ENCODE data around the gene GPD2.

DNA sequence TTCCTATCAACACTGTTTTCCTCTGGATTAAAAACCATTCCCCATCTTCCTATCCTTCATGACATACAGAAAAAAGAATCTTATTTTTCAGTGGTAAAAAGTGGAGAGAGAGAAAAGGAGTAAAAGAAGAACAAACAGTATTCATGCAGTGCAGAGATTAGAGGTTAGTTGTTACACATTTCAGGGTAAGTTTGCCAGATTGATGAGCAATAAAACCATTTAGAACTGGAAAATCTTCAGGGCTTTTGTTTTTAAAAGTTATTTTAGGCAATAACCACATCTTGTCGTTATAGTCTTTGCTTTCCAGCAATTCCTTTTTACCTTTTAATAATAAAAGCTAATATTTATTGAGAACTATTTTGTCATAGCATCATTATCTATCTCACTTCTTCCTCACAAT, 104.5 kb downstream of the GPD2 start:
- TF ChIP-seq, protein P1, sequence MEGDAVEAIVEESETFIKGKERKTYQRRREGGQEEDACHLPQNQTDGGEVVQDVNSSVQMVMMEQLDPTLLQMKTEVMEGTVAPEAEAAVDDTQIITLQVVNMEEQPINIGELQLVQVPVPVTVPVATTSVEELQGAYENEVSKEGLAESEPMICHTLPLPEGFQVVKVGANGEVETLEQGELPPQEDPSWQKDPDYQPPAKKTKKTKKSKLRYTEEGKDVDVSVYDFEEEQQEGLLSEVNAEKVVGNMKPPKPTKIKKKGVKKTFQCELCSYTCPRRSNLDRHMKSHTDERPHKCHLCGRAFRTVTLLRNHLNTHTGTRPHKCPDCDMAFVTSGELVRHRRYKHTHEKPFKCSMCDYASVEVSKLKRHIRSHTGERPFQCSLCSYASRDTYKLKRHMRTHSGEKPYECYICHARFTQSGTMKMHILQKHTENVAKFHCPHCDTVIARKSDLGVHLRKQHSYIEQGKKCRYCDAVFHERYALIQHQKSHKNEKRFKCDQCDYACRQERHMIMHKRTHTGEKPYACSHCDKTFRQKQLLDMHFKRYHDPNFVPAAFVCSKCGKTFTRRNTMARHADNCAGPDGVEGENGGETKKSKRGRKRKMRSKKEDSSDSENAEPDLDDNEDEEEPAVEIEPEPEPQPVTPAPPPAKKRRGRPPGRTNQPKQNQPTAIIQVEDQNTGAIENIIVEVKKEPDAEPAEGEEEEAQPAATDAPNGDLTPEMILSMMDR (IDR thresholded peaks at IDR 0.05) = no peak
- TF ChIP-seq POLR2AphosphoS5 (IDR thresholded peaks at IDR 0.05) (no peak), POLR2A (IDR thresholded peaks at IDR 0.05; ENCODE audit: low read depth) (no peak), EP300 (IDR thresholded peaks at IDR 0.05) (no peak)
